ENCODE results near the gene VSIG10L2. TPM values are rescaled to one million over a fixed set of nuclear protein-coding genes. Genes with fewer than 3 reads are reported as not detected.

VSIG10L2 gene
- total RNA-seq, 2 donors from 2014 or later, result not detected

GRCh38 chr11:125957618-125958332 lies 11.9 kb downstream of the VSIG10L2 start:
- Mint-ChIP-seq H3K36me3 (ENCODE audit: low read depth) (peaks cover 27% of the 10 kb centered on the region), H3K4me3 (no peak overlapping the region), H3K27ac (no peak overlapping the region), H3K27me3 (ENCODE audit: insufficient read depth) (no peaks in the 10 kb centered on the region), H3K4me1 (peaks cover 3% of the 10 kb centered on the region), H3K9me3 (peaks cover 9% of the 10 kb centered on the region)
- no peaks in the 10 kb centered on the region for H3K4me1 ChIP-seq (ENCODE audit: control insufficient read depth, insufficient read depth, low read length)
- no peak for DNase-seq
- H3K9me3 ChIP-seq (ENCODE audit: control insufficient read depth, low read length), result peaks cover 8% of the 10 kb centered on the region
- WGBS, 2 experiments (ENCODE audit: insufficient coverage in 1 of 2, insufficient read length in 1 of 2), result 93 to 95% methylated on average over 13 to 14 of the region's 14 CpGs
- no peaks in the 10 kb centered on the region for H3K36me3 ChIP-seq (ENCODE audit: control insufficient read depth, insufficient read depth, low read length)
- no peaks in the 10 kb centered on the region for H3K27me3 ChIP-seq (ENCODE audit: control insufficient read depth, insufficient read depth, low read length, poor library complexity, severe bottlenecking)
- no peak overlapping the region for H3K9ac ChIP-seq (ENCODE audit: extremely low read depth, low read length, poor library complexity, severe bottlenecking)
- H3K27ac ChIP-seq (ENCODE audit: low read depth, low read length), result no peak overlapping the region
- no peak for TF ChIP-seq CTCF (conservative IDR thresholded peaks at IDR 0.05)
- no peak overlapping the region for H3K4me3 ChIP-seq (ENCODE audit: low read length)

- Histone ChIP-seq H3K9me3 (ENCODE audit: control insufficient read depth, low read length) (peaks cover 8% of the 10 kb centered on the region), H3K27me3 (ENCODE audit: control insufficient read depth, insufficient read depth, low read length, poor library complexity, severe bottlenecking) (no peaks in the 10 kb centered on the region), H3K27ac (ENCODE audit: low read depth, low read length) (no peak overlapping the region), H3K4me3 (ENCODE audit: low read length) (no peak overlapping the region), H3K4me1 (ENCODE audit: control insufficient read depth, insufficient read depth, low read length) (no peaks in the 10 kb centered on the region), H3K36me3 (ENCODE audit: control insufficient read depth, insufficient read depth, low read length) (no peaks in the 10 kb centered on the region), H3K9ac (ENCODE audit: extremely low read depth, low read length, poor library complexity, severe bottlenecking) (no peak overlapping the region)
- no peak for DNase-seq
- Mint-ChIP-seq H3K4me1 (peaks cover 3% of the 10 kb centered on the region), H3K27ac (no peak overlapping the region), H3K27me3 (ENCODE audit: insufficient read depth) (no peaks in the 10 kb centered on the region), H3K36me3 (ENCODE audit: low read depth) (peaks cover 37% of the 10 kb centered on the region), H3K9me3 (peaks cover 15% of the 10 kb centered on the region), H3K4me3 (no peak overlapping the region)
- TF ChIP-seq CTCF (conservative IDR thresholded peaks at IDR 0.05), result no peak
- WGBS, 2 experiments (ENCODE audit: insufficient coverage in 1 of 2, insufficient read length in 1 of 2), result 96 to 97% methylated on average over 3 to 4 of the region's 4 CpGs
Measured at GRCh38 chr11:125958872-125959400, 13.1 kb downstream of the VSIG10L2 start.

GRCh38 chr11:125959511-125959910 lies 13.7 kb downstream of the VSIG10L2 start:
- H3K9me3 ChIP-seq (ENCODE audit: control insufficient read depth, low read length), result peaks cover 8% of the 10 kb centered on the region
- H3K27me3 ChIP-seq (ENCODE audit: control insufficient read depth, insufficient read depth, low read length, poor library complexity, severe bottlenecking), result no peaks in the 10 kb centered on the region
- no peaks in the 10 kb centered on the region for H3K27me3 Mint-ChIP-seq (ENCODE audit: insufficient read depth)
- no peak overlapping the region for H3K4me3 ChIP-seq (ENCODE audit: low read length)
- peaks cover 3% of the 10 kb centered on the region for H3K4me1 Mint-ChIP-seq
- peaks cover 15% of the 10 kb centered on the region for H3K9me3 Mint-ChIP-seq
- DNase-seq, result no peak
- no peak overlapping the region for H3K27ac Mint-ChIP-seq
- no peaks in the 10 kb centered on the region for H3K36me3 ChIP-seq (ENCODE audit: control insufficient read depth, insufficient read depth, low read length)
- no peak overlapping the region for H3K9ac ChIP-seq (ENCODE audit: extremely low read depth, low read length, poor library complexity, severe bottlenecking)
- H3K4me3 Mint-ChIP-seq, result no peak overlapping the region
- H3K36me3 Mint-ChIP-seq (ENCODE audit: low read depth), result peaks cover 37% of the 10 kb centered on the region
- H3K4me1 ChIP-seq (ENCODE audit: control insufficient read depth, insufficient read depth, low read length), result no peaks in the 10 kb centered on the region
- no peak overlapping the region for H3K27ac ChIP-seq (ENCODE audit: low read depth, low read length)
- TF ChIP-seq CTCF (conservative IDR thresholded peaks at IDR 0.05), result no peak
- 91 to 100% methylated on average over 4 to 6 of the region's 6 CpGs for WGBS, 2 experiments (ENCODE audit: insufficient coverage in 1 of 2, insufficient read length in 1 of 2)

Data from endodermal cell (in vitro differentiated cells).